ENCODE data around the gene MXI1. TPM values are rescaled to one million over a fixed set of nuclear protein-coding genes. Genes with fewer than 3 reads are reported as not detected.
"Not testable (repeated sequence)": the region's sequence is repeated elsewhere in the genome, so short reads cannot be mapped to it uniquely, and the experiment has no call there.

Gene MXI1
- total and polyA plus RNA-seq, 4 donors = 72.3 to 121 (median 90.2) TPM

GRCh38 chr10:110233846-110234245 is 26.4 kb downstream of the MXI1 start:
- intact Hi-C loops (cut with DNase I) = no loop called here
- peaks cover 0 to 5% of the 10 kb centered on the region in 2 donors for H3K4me1 ChIP-seq (ENCODE audit: control insufficient read depth in 1 of 2, insufficient read depth in 2 of 2, low read length in 2 of 2)
- no peaks in the 10 kb centered on the region for H3K27me3 ChIP-seq (ENCODE audit: control insufficient read depth in 1 of 2, insufficient read depth in 2 of 2, low read length in 1 of 2)
- H3K9me3 ChIP-seq (ENCODE audit: control insufficient read depth, low read length) = peaks cover 3% of the 10 kb centered on the region
- 67 to 75% methylated on average over 1 of the region's 1 CpG for WGBS, 2 donors
- no peak overlapping the region for H3K27ac ChIP-seq (ENCODE audit: low read depth in 1 of 2, low read length in 2 of 2)
- no peak for ATAC-seq (ENCODE audit: low FRiP score)
- peaks cover 4 to 5% of the 10 kb centered on the region in 2 donors for H3K36me3 ChIP-seq (ENCODE audit: control insufficient read depth in 1 of 2, insufficient read depth in 2 of 2, low read length in 1 of 2)
- H3K4me3 ChIP-seq (ENCODE audit: low read length in 2 of 2) = no peak overlapping the region
- DNase-seq = no peak

GRCh38 chr10:110237894-110238480 is 30.6 kb downstream of the MXI1 start:
- DNase-seq (no peak), ATAC-seq (ENCODE audit: low FRiP score) (no peak)
- intact Hi-C loops (cut with DNase I) = no loop called here
- 97% methylated on average over 2 of the region's 2 CpGs for WGBS, 2 donors
- H3K27ac ChIP-seq (ENCODE audit: low read depth in 1 of 2, low read length in 2 of 2) = no peak overlapping the region
- peaks cover 0 to 8% of the 10 kb centered on the region in 2 donors for H3K4me1 ChIP-seq (ENCODE audit: control insufficient read depth in 1 of 2, insufficient read depth in 2 of 2, low read length in 2 of 2)
- peaks cover 3 to 5% of the 10 kb centered on the region in 2 donors for H3K36me3 ChIP-seq (ENCODE audit: control insufficient read depth in 1 of 2, insufficient read depth in 2 of 2, low read length in 1 of 2)
- H3K27me3 ChIP-seq (ENCODE audit: control insufficient read depth in 1 of 2, insufficient read depth in 2 of 2, low read length in 1 of 2) = no peaks in the 10 kb centered on the region
- H3K4me3 ChIP-seq (ENCODE audit: low read length in 2 of 2) = no peak overlapping the region
- peaks cover 3% of the 10 kb centered on the region for H3K9me3 ChIP-seq (ENCODE audit: control insufficient read depth, low read length)

GRCh38 chr10:110239892-110240291 is 32.5 kb downstream of the MXI1 start:
- intact Hi-C loops (cut with DNase I) = no loop called here
- Histone ChIP-seq H3K27me3 (ENCODE audit: control insufficient read depth in 1 of 2, insufficient read depth in 2 of 2, low read length in 1 of 2) (no peaks in the 10 kb centered on the region), H3K27ac (ENCODE audit: low read depth in 1 of 2, low read length in 2 of 2) (no peak overlapping the region), H3K4me3 (ENCODE audit: low read length in 2 of 2) (no peak overlapping the region), H3K36me3 (ENCODE audit: control insufficient read depth in 1 of 2, insufficient read depth in 2 of 2, low read length in 1 of 2) (peaks cover 3 to 5% of the 10 kb centered on the region in 2 donors), H3K9me3 (ENCODE audit: control insufficient read depth, low read length) (peaks cover 3% of the 10 kb centered on the region), H3K4me1 (ENCODE audit: control insufficient read depth in 1 of 2, insufficient read depth in 2 of 2, low read length in 2 of 2) (peaks cover 2 to 8% of the 10 kb centered on the region in 2 donors)
- no peak for DNase-seq
- no peak for ATAC-seq (ENCODE audit: low FRiP score)

GRCh38 chr10:110241407-110241806 is 34.0 kb downstream of the MXI1 start:
- ATAC-seq (ENCODE audit: low FRiP score) = no peak
- Histone ChIP-seq H3K4me3 (ENCODE audit: low read length in 2 of 2) (no peak overlapping the region), H3K4me1 (ENCODE audit: control insufficient read depth in 1 of 2, insufficient read depth in 2 of 2, low read length in 2 of 2) (peaks cover 2 to 8% of the 10 kb centered on the region in 2 donors), H3K36me3 (ENCODE audit: control insufficient read depth in 1 of 2, insufficient read depth in 2 of 2, low read length in 1 of 2) (peaks cover 3 to 5% of the 10 kb centered on the region in 2 donors), H3K27me3 (ENCODE audit: control insufficient read depth in 1 of 2, insufficient read depth in 2 of 2, low read length in 1 of 2) (no peaks in the 10 kb centered on the region), H3K27ac (ENCODE audit: low read depth in 1 of 2, low read length in 2 of 2) (no peak overlapping the region), H3K9me3 (ENCODE audit: control insufficient read depth, low read length) (peaks cover 3% of the 10 kb centered on the region)
- no peak for DNase-seq
- intact Hi-C loops (cut with DNase I) = no loop called here
- WGBS, 2 donors = 87 to 92% methylated on average over 3 of the region's 3 CpGs

- Histone ChIP-seq H3K4me3 (ENCODE audit: low read length in 2 of 2) (no peak overlapping the region), H3K4me1 (ENCODE audit: control insufficient read depth in 1 of 2, insufficient read depth in 2 of 2, low read length in 2 of 2) (peaks cover 2 to 8% of the 10 kb centered on the region in 2 donors), H3K27ac (ENCODE audit: low read depth in 1 of 2, low read length in 2 of 2) (no peak overlapping the region), H3K27me3 (ENCODE audit: control insufficient read depth in 1 of 2, insufficient read depth in 2 of 2, low read length in 1 of 2) (no peaks in the 10 kb centered on the region), H3K9me3 (ENCODE audit: control insufficient read depth, low read length) (peaks cover 3% of the 10 kb centered on the region), H3K36me3 (ENCODE audit: control insufficient read depth in 1 of 2, insufficient read depth in 2 of 2, low read length in 1 of 2) (peaks cover 3 to 5% of the 10 kb centered on the region in 2 donors)
- DNase-seq (no peak), ATAC-seq (ENCODE audit: low FRiP score) (no peak)
- intact Hi-C loops (cut with DNase I) = no loop called here
- WGBS, 2 donors = 82 to 85% methylated on average over 2 of the region's 2 CpGs
These were observed 34.4 kb downstream of the MXI1 start for GRCh38 chr10:110241841-110242240.

GRCh38 chr10:110242511-110242910 is 35.1 kb downstream of the MXI1 start:
- H3K4me1 ChIP-seq (ENCODE audit: control insufficient read depth in 1 of 2, insufficient read depth in 2 of 2, low read length in 2 of 2) = peaks cover 2 to 8% of the 10 kb centered on the region in 2 donors
- H3K4me3 ChIP-seq (ENCODE audit: low read length in 2 of 2) = no peak overlapping the region
- 94 to 95% methylated on average over 1 of the region's 1 CpG for WGBS, 2 donors
- H3K9me3 ChIP-seq (ENCODE audit: control insufficient read depth, low read length) = peaks cover 2% of the 10 kb centered on the region
- intact Hi-C loops (cut with DNase I) = no loop called here
- H3K27ac ChIP-seq (ENCODE audit: low read depth in 1 of 2, low read length in 2 of 2) = no peak overlapping the region
- no peaks in the 10 kb centered on the region for H3K27me3 ChIP-seq (ENCODE audit: control insufficient read depth in 1 of 2, insufficient read depth in 2 of 2, low read length in 1 of 2)
- DNase-seq (no peak), ATAC-seq (ENCODE audit: low FRiP score) (no peak)
- peaks cover 3 to 4% of the 10 kb centered on the region in 2 donors for H3K36me3 ChIP-seq (ENCODE audit: control insufficient read depth in 1 of 2, insufficient read depth in 2 of 2, low read length in 1 of 2)

GRCh38 chr10:110244550-110244949 is 37.1 kb downstream of the MXI1 start:
- WGBS, 2 donors = 69 to 72% methylated on average over 3 of the region's 3 CpGs
- no peak overlapping the region for H3K4me3 ChIP-seq (ENCODE audit: low read length in 2 of 2)
- DNase-seq (no peak), ATAC-seq (ENCODE audit: low FRiP score) (no peak)
- H3K27me3 ChIP-seq (ENCODE audit: control insufficient read depth in 1 of 2, insufficient read depth in 2 of 2, low read length in 1 of 2) = no peaks in the 10 kb centered on the region
- no peaks in the 10 kb centered on the region for H3K36me3 ChIP-seq (ENCODE audit: control insufficient read depth in 1 of 2, insufficient read depth in 2 of 2, low read length in 1 of 2)
- H3K27ac ChIP-seq (ENCODE audit: low read depth in 1 of 2, low read length in 2 of 2) = no peak overlapping the region
- intact Hi-C loops (cut with DNase I) = no loop called here
- H3K4me1 ChIP-seq (ENCODE audit: control insufficient read depth in 1 of 2, insufficient read depth in 2 of 2, low read length in 2 of 2) = peaks cover 2 to 8% of the 10 kb centered on the region in 2 donors
- no peaks in the 10 kb centered on the region for H3K9me3 ChIP-seq (ENCODE audit: control insufficient read depth, low read length)

- not testable (repeated sequence) for H3K27ac ChIP-seq (ENCODE audit: low read depth in 1 of 2, low read length in 2 of 2)
These were observed 40.4 kb downstream of the MXI1 start for GRCh38 chr10:110247833-110248232.

GRCh38 chr10:110249489-110249888 is 42.1 kb downstream of the MXI1 start:
- intact Hi-C loops (cut with DNase I); ATAC-seq (ENCODE audit: low FRiP score); H3K4me1 ChIP-seq (ENCODE audit: control insufficient read depth in 1 of 2, insufficient read depth in 2 of 2, low read length in 2 of 2); H3K4me3 ChIP-seq (ENCODE audit: low read length in 2 of 2); H3K27ac ChIP-seq (ENCODE audit: low read depth in 1 of 2, low read length in 2 of 2); H3K36me3 ChIP-seq (ENCODE audit: control insufficient read depth in 1 of 2, insufficient read depth in 2 of 2, low read length in 1 of 2); H3K9me3 ChIP-seq (ENCODE audit: control insufficient read depth, low read length); H3K27me3 ChIP-seq (ENCODE audit: control insufficient read depth in 1 of 2, insufficient read depth in 2 of 2, low read length in 1 of 2); DNase-seq: not testable (repeated sequence)
- WGBS, 2 donors = 43 to 67% methylated on average over 1 of the region's 1 CpG

More at GRCh38 chr10:110247833-110248232, 40.4 kb downstream of the MXI1 start:
- 85 to 91% methylated on average over 4 to 5 of the region's 5 CpGs for WGBS, 2 donors
- H3K4me1 ChIP-seq (ENCODE audit: control insufficient read depth in 1 of 2, insufficient read depth in 2 of 2, low read length in 2 of 2); ATAC-seq (ENCODE audit: low FRiP score); H3K27me3 ChIP-seq (ENCODE audit: control insufficient read depth in 1 of 2, insufficient read depth in 2 of 2, low read length in 1 of 2); intact Hi-C loops (cut with DNase I); H3K36me3 ChIP-seq (ENCODE audit: control insufficient read depth in 1 of 2, insufficient read depth in 2 of 2, low read length in 1 of 2); DNase-seq; H3K9me3 ChIP-seq (ENCODE audit: control insufficient read depth, low read length); H3K4me3 ChIP-seq (ENCODE audit: low read length in 2 of 2): not testable (repeated sequence)
